ENCODE results near the gene NAPB. TPM values are rescaled to one million over a fixed set of nuclear protein-coding genes. Genes with fewer than 3 reads are reported as not detected.

NAPB gene
- total RNA-seq, 1 experiment from 2014 or later = 5.8 TPM

GRCh38 chr20:23442436-23442835 is 21.1 kb upstream of the NAPB start:
- ChIA-PET CTCF (interaction anchor here (1.0 kb wide), 1 partner anchor 165 kb away, joined by 3 read pairs; no protein-coding TSS in a partner anchor), POLR2A (no interaction called here)
- intact Hi-C loops (cut with micrococcal nuclease; ENCODE audit: unreplicated experiment) = loop anchor here (1.0 kb wide), 1 partner anchor 164 kb away; no protein-coding TSS in a partner anchor

GRCh38 chr20:23441850-23442313 is 20.6 kb upstream of the NAPB start:
- DNase-seq (ENCODE audit: low read depth, low spot score) = peak; percentile 73
- Histone ChIP-seq H3K4me1 (ENCODE audit: control insufficient read depth, insufficient read depth, low read length) (no peaks in the 10 kb centered on the region), H3K36me3 (ENCODE audit: control insufficient read depth, insufficient read depth, low read length) (no peaks in the 10 kb centered on the region), H3K4me3 (ENCODE audit: low read depth in 2 of 2, low read length in 2 of 2) (no peak overlapping the region), H3K9me3 (ENCODE audit: control insufficient read depth, insufficient read depth, low read depth, low read length) (no peaks in the 10 kb centered on the region), H3K27ac (ENCODE audit: low read length) (no peak overlapping the region), H3K27me3 (ENCODE audit: control insufficient read depth, insufficient read depth, low read length) (no peaks in the 10 kb centered on the region)
- intact Hi-C loops (cut with micrococcal nuclease; ENCODE audit: unreplicated experiment) = loop anchor here (1.0 kb wide), 1 partner anchor 164 kb away; no protein-coding TSS in a partner anchor
- ChIA-PET CTCF (interaction anchor here (0.7 to 1.0 kb wide), 2 partner anchors 91 to 166 kb away, joined by 3 to 4 read pairs; partner anchors contain the start of gene NXT1), POLR2A (no interaction called here)
- ATAC-seq = peak; percentile 95
- no TSS peak for BruUV-seq (replicated peaks)
- TF ChIP-seq POLR2AphosphoS5 (IDR thresholded peaks at IDR 0.05; ENCODE audit: low read depth, low read length) = no peak
- TF ChIP-seq CTCF (IDR thresholded peaks at IDR 0.05) = peak; percentile 89
- in situ Hi-C loops (cut with HindIII; ENCODE audit: low pct_unique_long_range_greater_than_20kb, low sequenced_read_pairs) = no loop called here

More at GRCh38 chr20:23442436-23442835, 21.1 kb upstream of the NAPB start:
- no peak for DNase-seq (ENCODE audit: low read depth, low spot score)
- Histone ChIP-seq H3K4me3 (ENCODE audit: low read depth in 2 of 2, low read length in 2 of 2) (no peak overlapping the region), H3K27me3 (ENCODE audit: control insufficient read depth, insufficient read depth, low read length) (no peaks in the 10 kb centered on the region), H3K9me3 (ENCODE audit: control insufficient read depth, insufficient read depth, low read depth, low read length) (no peaks in the 10 kb centered on the region), H3K36me3 (ENCODE audit: control insufficient read depth, insufficient read depth, low read length) (no peaks in the 10 kb centered on the region), H3K4me1 (ENCODE audit: control insufficient read depth, insufficient read depth, low read length) (no peaks in the 10 kb centered on the region), H3K27ac (ENCODE audit: low read length) (no peak overlapping the region)
- in situ Hi-C loops (cut with HindIII; ENCODE audit: low pct_unique_long_range_greater_than_20kb, low sequenced_read_pairs) = no loop called here
- no TSS peak for BruUV-seq (replicated peaks)
- ATAC-seq = no peak
- TF ChIP-seq SIN3A (IDR thresholded peaks at IDR 0.05; ENCODE audit: borderline replicate concordance, insufficient read depth, low read depth, low read length) (no peak), CTCF (IDR thresholded peaks at IDR 0.05) (no peak), TCF7L2 (IDR thresholded peaks at IDR 0.05; ENCODE audit: low read depth, low read length) (no peak), POLR2AphosphoS5 (IDR thresholded peaks at IDR 0.05; ENCODE audit: low read depth, low read length) (no peak), REST (IDR thresholded peaks at IDR 0.05; ENCODE audit: insufficient read depth in 1 of 2, low read depth in 2 of 2, low read length in 1 of 2) (no peak)
